Measurements from ENCODE around the gene SHLD2. TPM values are rescaled to one million over a fixed set of nuclear protein-coding genes. Genes with fewer than 3 reads are reported as not detected.
"Not testable (repeated sequence)": the region's sequence is repeated elsewhere in the genome, so short reads cannot be mapped to it uniquely, and the experiment has no call there.

SHLD2 gene
- total and polyA plus RNA-seq, 5 experiments from 2014 or later = 17.7 to 24.5 (median 22.5) TPM

DNA sequence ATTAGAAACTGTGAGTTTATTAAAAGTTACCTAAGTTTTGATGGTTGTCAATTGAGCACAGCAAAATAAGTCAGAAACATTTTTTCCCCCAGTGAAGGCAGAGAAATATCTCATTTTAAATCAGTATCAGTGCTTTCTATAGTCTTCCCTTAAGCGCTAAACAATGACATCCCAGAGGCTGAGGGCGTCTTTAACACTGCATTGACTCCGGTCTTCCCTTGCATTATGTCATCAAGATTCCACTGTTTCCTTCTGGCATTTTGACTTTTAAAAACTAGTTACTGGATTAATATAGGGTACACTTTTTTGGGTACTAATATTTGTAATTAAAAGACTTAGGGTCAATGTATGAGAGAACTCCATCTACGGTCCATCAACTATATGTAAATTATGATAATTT lies 4.2 kb upstream of the SHLD2 start:
- POLR2A ChIA-PET = no interaction called here
- no peak overlapping the region for H3K4me3 Mint-ChIP-seq
- peaks cover 0 to 30% (median 5%) of the 10 kb centered on the region in 3 donors for H3K36me3 Mint-ChIP-seq
- ATAC-seq (no peak), DNase-seq (no peak)
- H3K4me1 Mint-ChIP-seq = peaks cover 23 to 80% (median 73%) of the 10 kb centered on the region in 4 donors
- H3K27ac Mint-ChIP-seq = peak overlapping the region in 1 of 10 donors; percentile 86
- H3K27me3 Mint-ChIP-seq = no peaks in the 10 kb centered on the region
- H3K9me3 Mint-ChIP-seq = no peaks in the 10 kb centered on the region

DNA sequence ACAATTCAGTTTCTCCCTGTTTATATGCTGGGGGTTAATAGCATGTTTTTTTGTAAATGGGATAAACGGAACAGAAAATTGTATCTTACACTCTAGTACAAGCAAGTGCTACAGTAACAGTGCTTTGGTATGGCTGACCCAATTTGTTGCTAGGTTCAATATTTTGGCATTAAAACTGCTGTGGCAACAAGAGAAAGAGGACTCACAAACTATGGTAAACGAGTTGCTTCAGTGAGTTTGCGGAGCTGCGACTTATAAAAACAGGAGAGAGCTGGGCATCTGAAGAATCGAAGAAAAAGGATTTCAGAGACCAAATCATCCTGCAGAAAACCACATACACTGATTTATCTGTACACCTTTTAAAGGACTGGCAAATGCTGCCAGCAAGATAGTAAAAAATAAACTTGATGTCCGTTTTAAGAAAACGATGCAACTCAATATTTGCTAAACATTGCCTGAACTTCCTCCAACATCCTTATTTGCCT lies 2.6 kb upstream of the SHLD2 start:
- Mint-ChIP-seq H3K27me3 (no peaks in the 10 kb centered on the region), H3K27ac (peak overlapping the region; percentile 86 to 96 (median 92)), H3K9me3 (no peaks in the 10 kb centered on the region), H3K4me1 (peaks cover 18 to 80% (median 66%) of the 10 kb centered on the region in 4 donors), H3K4me3 (peak overlapping the region; percentile 83 to 96 (median 94)), H3K36me3 (peaks cover 0 to 26% (median 3%) of the 10 kb centered on the region in 3 donors)
- POLR2A ChIA-PET = interaction anchor here (1.0 to 3.5 kb wide), 2 partner anchors 8 to 122 kb away, joined by 3 to 26 read pairs; no protein-coding TSS in a partner anchor
- DNase-seq (peak in 4 of 10 donors; percentile 13 to 54 (median 32)), ATAC-seq (no peak)

DNA sequence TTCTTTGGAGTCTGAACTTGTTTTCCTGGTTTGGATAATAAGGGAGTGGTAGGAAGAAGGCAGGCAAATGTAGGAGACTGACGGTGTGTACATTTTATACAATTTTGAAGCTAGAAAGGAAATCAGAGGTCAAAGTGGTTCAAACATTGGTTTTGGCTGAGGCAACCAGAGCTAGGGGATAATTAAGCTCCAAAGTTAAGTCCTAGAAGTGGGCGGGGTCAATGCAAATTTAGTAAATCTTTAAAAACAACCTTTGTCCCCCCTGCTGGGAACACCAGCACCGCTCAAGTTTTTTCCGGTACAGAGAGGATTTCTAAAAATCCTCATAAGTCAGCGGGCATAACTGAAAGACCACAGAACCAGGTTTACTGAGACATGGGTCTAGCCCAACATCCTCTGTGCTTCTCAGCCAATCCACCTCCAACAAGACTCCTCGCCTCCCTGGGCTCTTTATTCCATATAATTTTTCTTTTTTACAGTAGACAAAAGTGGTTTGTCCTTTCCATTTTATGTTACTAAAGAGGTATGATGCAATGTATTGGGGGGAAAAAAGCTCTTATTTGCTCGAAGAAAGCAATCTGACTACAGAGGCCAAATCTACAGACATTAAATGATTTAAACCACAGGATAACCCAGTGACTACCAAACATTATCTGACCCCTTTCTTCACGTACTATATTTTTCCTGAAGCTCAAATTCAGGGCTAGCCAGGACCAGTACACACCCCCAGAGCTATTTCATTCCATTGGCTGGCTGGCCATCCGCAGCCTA lies 2.0 kb upstream of the SHLD2 start:
- Mint-ChIP-seq H3K27ac (peak overlapping the region; percentile 86 to 96 (median 92)), H3K9me3 (no peaks in the 10 kb centered on the region), H3K4me3 (peak overlapping the region; percentile 83 to 96 (median 94)), H3K27me3 (no peaks in the 10 kb centered on the region), H3K4me1 (peaks cover 18 to 75% (median 62%) of the 10 kb centered on the region in 4 donors), H3K36me3 (peaks cover 0 to 25% (median 5%) of the 10 kb centered on the region in 3 donors)
- peak in 5 of 10 donors; percentile 18 to 40 (median 22) for DNase-seq
- POLR2A ChIA-PET = interaction anchor here (0.7 to 3.5 kb wide), 3 partner anchors 9 to 123 kb away, joined by 3 to 26 read pairs (median 3); no protein-coding TSS in a partner anchor
- ATAC-seq = no peak

DNA sequence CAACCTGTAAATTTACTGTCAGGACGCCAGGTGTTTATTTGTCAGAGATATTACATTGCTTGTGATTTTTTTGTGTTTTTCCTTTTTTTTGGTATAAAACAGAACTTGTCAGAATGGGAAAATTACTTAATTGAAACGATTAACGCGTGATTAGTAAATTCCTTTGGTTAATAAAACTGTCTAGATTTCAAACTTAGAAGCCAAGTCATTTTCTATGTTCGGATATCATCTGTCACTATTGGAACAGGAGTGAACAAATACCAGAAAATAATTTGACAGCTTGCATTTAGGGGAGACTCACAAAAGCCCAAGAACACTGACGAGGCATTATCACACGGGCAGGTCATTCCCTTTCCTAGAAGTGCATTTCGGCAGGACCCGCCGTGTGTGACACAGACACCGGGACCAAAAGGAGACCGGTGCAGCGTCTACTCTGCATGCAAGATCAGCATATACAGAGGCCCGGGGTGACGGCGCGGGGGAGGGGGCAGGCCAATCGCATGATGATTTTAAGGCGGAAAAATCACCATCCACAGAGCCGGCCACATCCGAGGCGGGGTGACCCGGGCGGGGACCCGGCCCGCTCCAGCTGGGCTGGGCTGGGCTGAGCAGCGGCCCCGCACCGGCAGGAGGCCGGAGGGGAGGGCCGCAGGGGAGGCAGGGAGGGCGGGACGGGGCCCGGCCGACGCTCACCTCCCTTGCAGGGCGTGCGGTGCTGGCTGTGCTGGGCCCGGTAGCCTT lies 1.2 kb upstream of the SHLD2 start:
- Mint-ChIP-seq H3K4me1 (peaks cover 18 to 69% (median 61%) of the 10 kb centered on the region in 4 donors), H3K27me3 (no peaks in the 10 kb centered on the region), H3K9me3 (no peaks in the 10 kb centered on the region), H3K36me3 (peaks cover 0 to 22% (median 4%) of the 10 kb centered on the region in 3 donors), H3K27ac (peak overlapping the region; percentile 86 to 97 (median 92)), H3K4me3 (peak overlapping the region; percentile 83 to 96 (median 94))
- DNase-seq (peak; percentile 34 to 79 (median 47)), ATAC-seq (peak; percentile 6 to 12)
- POLR2A ChIA-PET = interaction anchor here (0.7 to 3.5 kb wide), 4 partner anchors 9 to 127 kb away, joined by 3 to 26 read pairs (median 5); no protein-coding TSS in a partner anchor

DNA sequence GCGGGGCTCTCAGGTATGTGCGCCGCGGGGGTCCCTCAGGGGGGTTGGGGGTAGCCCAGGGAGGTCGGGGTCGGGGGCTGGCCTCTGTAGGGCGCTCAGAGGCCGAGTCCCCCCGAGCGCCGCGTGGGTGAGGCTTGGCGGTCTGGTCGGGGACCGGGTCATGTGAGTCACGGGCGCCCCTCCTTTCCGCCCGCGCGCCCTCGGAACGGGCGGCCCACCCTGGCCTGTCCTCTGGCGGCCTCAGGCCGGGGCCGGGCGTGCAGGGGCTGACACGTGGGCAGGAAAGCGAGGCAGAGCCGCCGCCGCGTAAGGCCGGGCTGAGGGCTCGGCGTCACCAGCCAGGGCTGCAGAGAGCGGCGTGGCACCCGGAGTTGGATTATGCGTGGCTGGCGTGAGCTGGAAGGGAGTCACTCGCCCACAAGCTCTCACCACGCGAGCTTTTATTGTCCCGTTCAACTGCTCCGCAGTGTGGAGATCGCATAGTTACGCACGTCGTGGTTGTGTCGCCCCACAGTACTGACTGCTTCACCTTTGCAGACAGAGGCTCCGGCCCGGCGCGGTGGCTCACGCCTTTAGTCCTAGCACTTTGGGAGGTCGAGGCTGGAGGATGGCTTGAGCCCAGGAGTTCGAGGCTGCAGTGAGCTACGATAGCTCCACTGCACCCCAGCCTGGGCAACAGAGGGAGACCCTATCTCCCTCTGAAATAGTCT lies 385 bp downstream of the SHLD2 start:
- Mint-ChIP-seq H3K4me3 (peak overlapping the region; percentile 84 to 93 (median 90)), H3K27me3 (no peaks in the 10 kb centered on the region), H3K36me3 (peaks cover 0 to 24% (median 14%) of the 10 kb centered on the region in 3 donors), H3K4me1 (peaks cover 16 to 63% (median 55%) of the 10 kb centered on the region in 4 donors), H3K9me3 (no peaks in the 10 kb centered on the region), H3K27ac (peak overlapping the region; percentile 70 to 97 (median 92))
- ATAC-seq = peak; percentile 58 to 75
- POLR2A ChIA-PET = interaction anchor here (0.6 to 3.5 kb wide), 4 partner anchors 125 to 383 kb away, joined by 3 to 26 read pairs (median 4); no protein-coding TSS in a partner anchor
- peak; percentile 58 to 86 (median 80) for DNase-seq

DNA sequence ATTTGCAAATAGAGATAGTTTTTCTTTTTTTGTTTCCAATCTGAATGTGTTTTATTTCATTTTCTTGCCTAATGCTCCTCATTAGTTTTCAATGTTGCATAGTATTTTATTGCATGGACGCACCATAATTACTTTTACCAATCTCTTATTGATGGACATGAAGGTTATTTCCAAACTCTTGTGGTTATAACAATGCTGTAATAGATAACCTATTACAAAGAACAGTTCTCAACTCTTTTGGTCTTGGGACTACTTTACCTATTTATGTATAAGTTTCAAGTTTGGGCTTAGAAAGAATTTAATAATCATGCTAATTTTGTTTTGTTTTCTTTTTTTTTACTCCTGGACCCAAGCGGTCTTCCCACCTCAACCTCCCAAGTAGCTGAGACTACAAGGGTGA lies 7.0 kb downstream of the SHLD2 start:
- DNase-seq (no peak), ATAC-seq (no peak)
- H3K9me3 Mint-ChIP-seq = no peaks in the 10 kb centered on the region
- no peaks in the 10 kb centered on the region for H3K27me3 Mint-ChIP-seq
- peaks cover 3 to 33% (median 21%) of the 10 kb centered on the region in 4 donors for H3K4me1 Mint-ChIP-seq
- H3K27ac Mint-ChIP-seq = no peak overlapping the region
- H3K4me3 Mint-ChIP-seq = no peak overlapping the region
- POLR2A ChIA-PET = no interaction called here
- H3K36me3 Mint-ChIP-seq = peaks cover 10 to 67% (median 41%) of the 10 kb centered on the region in 3 donors

DNA sequence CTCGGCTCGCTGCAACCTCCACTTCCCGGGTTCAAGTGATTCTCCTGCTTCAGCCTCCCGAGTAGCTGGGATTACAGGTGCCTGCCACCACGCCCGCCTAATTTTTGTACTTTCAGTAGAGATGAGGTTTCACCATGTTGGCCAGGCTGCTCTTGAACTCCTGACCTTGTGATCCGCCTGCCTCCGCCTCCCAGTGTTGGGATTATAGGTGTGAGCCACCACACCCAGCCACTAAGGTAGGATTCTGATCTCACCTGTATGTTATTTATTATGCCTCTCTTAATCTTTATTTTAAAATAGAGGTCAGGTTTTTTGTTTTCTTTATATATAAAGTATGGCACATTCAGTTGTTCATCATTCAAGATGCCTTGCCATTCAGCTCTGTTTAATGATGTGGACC lies 9.7 kb downstream of the SHLD2 start:
- H3K27ac Mint-ChIP-seq, DNase-seq, H3K4me3 Mint-ChIP-seq, H3K27me3 Mint-ChIP-seq, H3K9me3 Mint-ChIP-seq, POLR2A ChIA-PET, ATAC-seq: not testable (repeated sequence)
- peaks cover 10 to 80% (median 43%) of the 10 kb centered on the region in 3 donors for H3K36me3 Mint-ChIP-seq
- H3K4me1 Mint-ChIP-seq = peaks cover 6 to 29% (median 19%) of the 10 kb centered on the region in 4 donors

DNA sequence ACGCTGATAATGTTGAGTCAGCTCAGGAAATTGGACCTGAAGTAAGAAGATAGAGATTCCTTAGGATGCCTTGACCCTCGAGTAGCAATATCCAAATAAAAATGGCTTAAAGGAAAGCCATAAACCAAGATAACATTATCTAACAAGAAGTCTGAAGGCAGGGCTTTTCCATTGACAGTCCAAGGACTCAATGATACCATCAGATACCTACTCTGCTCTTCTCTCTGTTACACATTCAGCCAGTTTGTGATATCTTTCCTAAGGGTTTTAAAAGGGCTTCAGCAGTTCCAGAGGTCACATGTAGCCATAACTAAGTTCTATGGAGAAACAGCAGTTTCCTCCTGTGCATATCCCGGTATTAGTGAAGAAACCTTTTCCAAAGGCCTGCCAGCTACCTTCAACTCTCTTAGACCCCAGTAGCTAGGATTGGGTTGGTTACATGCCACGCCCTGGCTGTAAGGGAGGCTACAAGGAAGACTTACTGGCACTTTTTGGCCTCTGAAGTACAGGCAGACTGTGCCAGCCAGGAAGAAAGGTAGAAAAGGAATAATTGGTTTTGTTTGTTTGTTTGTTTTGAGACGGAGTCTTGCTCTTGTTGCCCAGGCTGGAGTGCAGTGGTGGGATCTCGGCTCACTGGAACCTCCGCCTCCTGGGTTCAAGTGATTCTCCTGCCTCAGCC lies 10.6 kb downstream of the SHLD2 start:
- DNase-seq (no peak), ATAC-seq (no peak)
- H3K36me3 Mint-ChIP-seq = peaks cover 10 to 79% (median 37%) of the 10 kb centered on the region in 3 donors
- peaks cover 6 to 23% (median 16%) of the 10 kb centered on the region in 4 donors for H3K4me1 Mint-ChIP-seq
- no peak overlapping the region for H3K27ac Mint-ChIP-seq
- H3K9me3 Mint-ChIP-seq = no peaks in the 10 kb centered on the region
- POLR2A ChIA-PET = no interaction called here
- H3K4me3 Mint-ChIP-seq = no peak overlapping the region
- H3K27me3 Mint-ChIP-seq = no peaks in the 10 kb centered on the region

DNA sequence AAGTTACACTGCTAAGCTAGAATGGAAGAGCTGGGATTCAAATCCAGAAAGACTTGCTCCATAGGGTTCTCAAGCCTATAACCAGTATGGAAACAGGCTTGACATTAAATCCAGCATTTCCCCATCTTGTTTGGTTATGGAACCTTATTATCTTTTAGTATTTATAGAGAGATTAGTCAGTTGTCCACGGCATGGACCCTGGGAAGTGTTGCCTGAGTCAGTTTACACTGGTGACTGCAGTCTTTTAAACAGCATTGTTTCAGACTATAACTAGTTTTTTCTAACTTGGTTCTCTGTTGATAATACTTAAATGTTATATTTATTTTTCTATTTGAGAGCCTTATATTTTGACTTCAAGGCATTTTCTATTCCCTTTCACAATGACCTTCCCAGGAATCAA lies 23.1 kb downstream of the SHLD2 start:
- H3K27me3 Mint-ChIP-seq, H3K27ac Mint-ChIP-seq, H3K9me3 Mint-ChIP-seq, POLR2A ChIA-PET, H3K4me3 Mint-ChIP-seq, ATAC-seq, DNase-seq: not testable (repeated sequence)
- H3K4me1 Mint-ChIP-seq = peaks cover 0 to 11% (median 8%) of the 10 kb centered on the region in 4 donors
- H3K36me3 Mint-ChIP-seq = peaks cover 5 to 24% (median 7%) of the 10 kb centered on the region in 3 donors

DNA sequence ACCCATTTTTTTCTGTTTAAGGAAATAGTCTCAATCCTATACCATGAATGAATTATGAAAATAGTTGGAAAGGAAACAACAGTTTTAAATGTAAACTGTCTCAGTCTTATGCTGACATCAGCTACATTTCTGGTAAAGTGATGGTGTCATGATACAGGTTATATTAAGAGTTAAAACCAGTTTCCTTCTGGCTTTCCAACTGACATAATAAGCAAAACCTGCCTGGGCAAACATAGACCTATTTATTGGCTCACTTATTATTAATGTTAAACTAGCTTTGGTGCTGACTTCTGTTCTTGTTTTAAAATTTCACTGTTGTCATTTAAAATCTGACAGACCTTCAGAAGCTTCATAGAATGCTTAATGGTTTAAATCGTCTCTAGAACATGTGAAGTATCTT lies 24.0 kb downstream of the SHLD2 start:
- H3K4me3 Mint-ChIP-seq, POLR2A ChIA-PET, H3K9me3 Mint-ChIP-seq, DNase-seq, ATAC-seq, H3K27me3 Mint-ChIP-seq, H3K27ac Mint-ChIP-seq: not testable (repeated sequence)
- Mint-ChIP-seq H3K36me3 (peaks cover 5 to 25% (median 7%) of the 10 kb centered on the region in 3 donors), H3K4me1 (peaks cover 0 to 11% (median 8%) of the 10 kb centered on the region in 4 donors)

DNA sequence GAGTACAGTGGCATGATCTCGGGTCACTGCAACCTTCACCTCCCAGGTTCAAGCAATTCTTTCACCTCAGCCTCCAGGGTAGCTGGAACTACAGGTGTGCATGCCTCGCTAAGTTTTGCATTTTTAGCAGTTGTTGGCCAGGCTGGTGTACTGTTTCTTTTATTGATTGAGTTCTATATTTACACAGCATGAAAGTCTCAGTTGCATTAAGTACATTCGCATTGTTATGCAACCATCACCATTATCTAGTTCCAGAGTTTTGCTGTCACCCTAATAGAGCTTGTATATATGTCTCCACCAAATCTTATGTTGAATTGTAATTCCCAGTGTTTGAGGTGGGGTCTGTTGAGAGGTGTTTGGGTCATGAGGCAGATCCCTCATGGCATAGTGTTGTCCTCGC lies 28.3 kb downstream of the SHLD2 start:
- H3K9me3 Mint-ChIP-seq, DNase-seq, H3K4me3 Mint-ChIP-seq, H3K4me1 Mint-ChIP-seq, POLR2A ChIA-PET, ATAC-seq, H3K27me3 Mint-ChIP-seq: not testable (repeated sequence)
- Mint-ChIP-seq H3K27ac (peak overlapping the region in 1 of 10 donors; percentile 15), H3K36me3 (peaks cover 0 to 21% (median 4%) of the 10 kb centered on the region in 3 donors)
